NCI-H748 (cell line): Measurements from ENCODE around the gene HOXA4.

Source experiments
- DNase-seq: peaks from one replicate; lab custom pipeline; 2025; ENCODE audit not compliant: unreplicated experiment; lab: John Stamatoyannopoulos, UW

HOXA4 gene

GRCh38 chr7:27158436-27159265 lies 28.1 kb upstream of the HOXA4 start:
- no peak for DNase-seq

- DNase-seq: no peak
Measured at GRCh38 chr7:27157702-27158431, 27.3 kb upstream of the HOXA4 start.

GRCh38 chr7:27156916-27157701 lies 26.6 kb upstream of the HOXA4 start:
- no peak for DNase-seq

GRCh38 chr7:27156508-27156898 lies 25.9 kb upstream of the HOXA4 start, which contains the start of gene HOXA7:
HOXA7 (minus strand) TSS chr7:27156675; CDS start chr7:27156545, 130 bp downstream.
- no peak for DNase-seq

GRCh38 chr7:27155816-27156507 lies 25.4 kb upstream of the HOXA4 start:
- no peak for DNase-seq

GRCh38 chr7:27154901-27155815 lies 24.6 kb upstream of the HOXA4 start:
- no peak for DNase-seq

GRCh38 chr7:27154369-27154768 lies 23.8 kb upstream of the HOXA4 start:
- no peak for DNase-seq

GRCh38 chr7:27153526-27153925 lies 23.0 kb upstream of the HOXA4 start:
- DNase-seq: no peak

GRCh38 chr7:27152816-27153442 lies 22.4 kb upstream of the HOXA4 start:
- no peak for DNase-seq

GRCh38 chr7:27151931-27152815 lies 21.6 kb upstream of the HOXA4 start, which contains the start of gene HOXA3:
HOXA3 (minus strand) TSS chr7:27152583; CDS start chr7:27110640, 41,943 bp downstream.
- DNase-seq: peak; percentile 50

- no peak for DNase-seq
Measured at GRCh38 chr7:27151341-27151930, 20.9 kb upstream of the HOXA4 start.

- peak; percentile 89 for DNase-seq
Measured at GRCh38 chr7:27150568-27151340, 20.2 kb upstream of the HOXA4 start.

GRCh38 chr7:27149842-27150567 lies 19.4 kb upstream of the HOXA4 start:
- DNase-seq: peak; percentile 52

GRCh38 chr7:27148756-27149641 lies 18.4 kb upstream of the HOXA4 start:
- peak; percentile 18 for DNase-seq

- DNase-seq: peak; percentile 75
Measured at GRCh38 chr7:27148031-27148755, 17.6 kb upstream of the HOXA4 start.
